ENCODE data around the gene H6PD. TPM values are rescaled to one million over a fixed set of nuclear protein-coding genes. Genes with fewer than 3 reads are reported as not detected.
A peak's percentile ranks its signal among the peaks of the same experiment; 100 is the strongest.

H6PD gene
- total and polyA plus RNA-seq, 8 donors, result 8.7 to 34.2 (median 16.1) TPM

GRCh38 chr1:9229549-9229948 lies 5.0 kb upstream of the H6PD start:
- FAIRE-seq (no peak), DNase-seq (no peak), ATAC-seq (no peak)
- Histone ChIP-seq H3K36me3 (no peaks in the 10 kb centered on the region), H3K27me3 (no peaks in the 10 kb centered on the region), H3K4me1 (no peaks in the 10 kb centered on the region), H3K27ac (no peak overlapping the region), H3K4me3 (no peak overlapping the region), H3K9me3 (no peaks in the 10 kb centered on the region)
- WGBS, 2 donors, result 72 to 91% methylated on average over 6 of the region's 6 CpGs
- intact Hi-C loops (cut with DNase I), result no loop called here
- no peak for TF ChIP-seq CTCF (IDR thresholded peaks at IDR 0.05)

GRCh38 chr1:9230869-9231533 lies 3.6 kb upstream of the H6PD start:
- H3K4me3 ChIP-seq, result no peak overlapping the region
- H3K27ac ChIP-seq, result no peak overlapping the region
- DNase-seq (no peak), ATAC-seq (no peak), FAIRE-seq (no peak)
- 85 to 94% methylated on average over 7 of the region's 7 CpGs for WGBS, 2 donors
- H3K36me3 ChIP-seq, result no peaks in the 10 kb centered on the region
- intact Hi-C loops (cut with DNase I), result no loop called here
- H3K9me3 ChIP-seq, result no peaks in the 10 kb centered on the region
- H3K4me1 ChIP-seq, result peaks cover 5 to 7% (median 7%) of the 10 kb centered on the region in 3 donors
- TF ChIP-seq CTCF (IDR thresholded peaks at IDR 0.05), result no peak
- no peaks in the 10 kb centered on the region for H3K27me3 ChIP-seq

GRCh38 chr1:9231648-9232332 lies 2.8 kb upstream of the H6PD start:
- ATAC-seq (no peak), DNase-seq (no peak), FAIRE-seq (no peak)
- 69 to 73% methylated on average over 13 of the region's 13 CpGs for WGBS, 2 donors
- Histone ChIP-seq H3K27me3 (no peaks in the 10 kb centered on the region), H3K9me3 (no peaks in the 10 kb centered on the region), H3K4me3 (no peak overlapping the region), H3K36me3 (no peaks in the 10 kb centered on the region), H3K27ac (no peak overlapping the region), H3K4me1 (peaks cover 6 to 13% (median 7%) of the 10 kb centered on the region in 3 donors)
- TF ChIP-seq CTCF (IDR thresholded peaks at IDR 0.05), result no peak
- intact Hi-C loops (cut with DNase I), result no loop called here

GRCh38 chr1:9233241-9233941 lies 1.2 kb upstream of the H6PD start:
- Histone ChIP-seq H3K4me3 (no peak overlapping the region), H3K36me3 (no peaks in the 10 kb centered on the region), H3K4me1 (peaks cover 9 to 26% (median 10%) of the 10 kb centered on the region in 3 donors), H3K27ac (peak overlapping the region; percentile 29 to 97 (median 80)), H3K9me3 (no peaks in the 10 kb centered on the region), H3K27me3 (no peaks in the 10 kb centered on the region)
- 62 to 63% methylated on average over 20 of the region's 20 CpGs for WGBS, 2 donors
- intact Hi-C loops (cut with DNase I), result no loop called here
- TF ChIP-seq CTCF (IDR thresholded peaks at IDR 0.05), result no peak
- ATAC-seq, result peak; percentile 11 to 65 (median 27)
- DNase-seq, result peak; percentile 56 to 80 (median 70)
- no peak for FAIRE-seq
